B cell (primary cell): ENCODE results near the gene RAB6A. TPM values are rescaled to one million over a fixed set of nuclear protein-coding genes. Genes with fewer than 3 reads are reported as not detected.

ENCODE experiments used
- ATAC-seq: fragments of 200-7000 bp; cut with Tn5 transposase; one replicate; pipeline ENCODE4 v1.10.0; 2021; ENCODE audit warnings: low read depth, mild to moderate bottlenecking, moderate number of reproducible peaks, moderate library complexity
- CTCF ChIA-PET: fragments of 350-600 bp; sonication (Branson Sonifier 250); formaldehyde crosslinking; loops from one replicate; lab custom pipeline; 2021; ENCODE audit warnings: antibody characterized with exemption, inconsistent platforms; lab: Charles Lee
- POLR2A ChIA-PET: fragments of 350-600 bp; sonication (Branson Sonifier 250); formaldehyde crosslinking; loops from one replicate; lab custom pipeline; 2021; ENCODE audit warnings: antibody characterized with exemption; lab: Charles Lee
- DNase-seq: peaks from one replicate; pipeline ENCODE4 v3.0.0; 2013
- H2AFZ ChIP-seq: 2 replicates; pipeline ENCODE4 v1.6.1; 2012; ENCODE audit warnings: mild to moderate bottlenecking, low read depth, low read length; ENCODE audit not compliant: insufficient read depth, poor library complexity, severe bottlenecking
- H3K27ac ChIP-seq, 2 donors: 1 replicate in 1 of 2; 2 replicates in 1 of 2; pipeline ENCODE4 v1.5.1; 2012 to 2013; ENCODE audit warnings: low read length in 2 of 2, mild to moderate bottlenecking in 2 of 2, moderate library complexity in 1 of 2
- H3K27me3 ChIP-seq, 4 experiments: fragments of 200-600 bp in 1 of 4; sonication (generic) in 1 of 4; replicated peaks in 1 of 4; 1 replicate in 2 of 4; 2 replicates in 2 of 4; pipeline versions ENCODE4 v1.6.1 to v1.7.0; 2013 to 2016; ENCODE audit warnings: low read length in 3 of 4, mild to moderate bottlenecking in 2 of 4, mixed read lengths in 1 of 4, moderate library complexity in 1 of 4; ENCODE audit not compliant: insufficient read depth in 4 of 4, control insufficient read depth in 3 of 4; ENCODE audit errors: control extremely low read depth in 1 of 4
- H3K36me3 ChIP-seq, 2 experiments: replicated peaks in 1 of 2; 1 replicate in 1 of 2; 2 replicates in 1 of 2; pipeline versions ENCODE4 v1.6.1 to v1.7.1; 2013; ENCODE audit warnings: low read length in 1 of 2; ENCODE audit not compliant: insufficient read depth in 2 of 2, control insufficient read depth in 1 of 2; ENCODE audit errors: control extremely low read depth in 1 of 2, extremely low read depth in 1 of 2
- H3K4me1 ChIP-seq, 2 donors: fragments of 200-600 bp in 1 of 2; sonication (generic) in 1 of 2; 1 replicate in 1 of 2; 2 replicates in 1 of 2; pipeline versions ENCODE4 v1.5.1 to v1.6.1; 2013 to 2017; ENCODE audit warnings: low read length in 2 of 2; ENCODE audit not compliant: control insufficient read depth in 2 of 2, insufficient read depth in 2 of 2
- H3K4me2 ChIP-seq: replicated peaks from 2 replicates; pipeline ENCODE3; 2012; ENCODE audit warnings: mild to moderate bottlenecking, low read depth, low read length; ENCODE audit not compliant: poor library complexity, severe bottlenecking
- H3K4me3 ChIP-seq, 5 experiments: fragments of 200-600 bp in 1 of 5; sonication (generic) in 1 of 5; 1 replicate in 3 of 5; 2 replicates in 2 of 5; pipeline versions ENCODE4 v1.5.1 to v1.7.0; 2011 to 2016; ENCODE audit warnings: low read length in 4 of 5, mild to moderate bottlenecking in 4 of 5, low read depth in 2 of 5, control low read depth in 1 of 5, moderate library complexity in 1 of 5; ENCODE audit not compliant: insufficient read depth in 1 of 5; ENCODE audit errors: control extremely low read depth in 1 of 5, extremely low read depth in 1 of 5
- H3K79me2 ChIP-seq: fragments of 200-600 bp; sonication (generic); one replicate; pipeline ENCODE4 v1.6.0; 2016; ENCODE audit warnings: low read length; ENCODE audit not compliant: control insufficient read depth, insufficient read depth
- H3K9ac ChIP-seq: fragments of 200-600 bp; sonication (generic); 2 replicates; pipeline ENCODE4 v1.6.1; 2017; ENCODE audit warnings: mild to moderate bottlenecking, low read length, moderate library complexity
- H3K9me3 ChIP-seq, 3 donors: one replicate each; pipeline versions ENCODE4 v1.6.1 to v1.7.1; 2013; ENCODE audit warnings: low read length in 2 of 3; ENCODE audit not compliant: control insufficient read depth in 2 of 3, insufficient read depth in 1 of 3; ENCODE audit errors: control extremely low read depth in 1 of 3
- H4K20me1 ChIP-seq: 2 replicates; pipeline ENCODE4 v1.6.0; 2012; ENCODE audit warnings: mild to moderate bottlenecking, low read length; ENCODE audit not compliant: insufficient read depth, control insufficient read depth, poor library complexity, severe bottlenecking
- H3K27ac Mint-ChIP-seq: one replicate; pipeline ENCODE4 v1.8.0; 2021; ENCODE audit warnings: mixed read lengths
- H3K27me3 Mint-ChIP-seq: one replicate; pipeline ENCODE4 v1.8.0; 2021; ENCODE audit warnings: mixed read lengths
- H3K4me1 Mint-ChIP-seq: one replicate; pipeline ENCODE4 v1.8.0; 2021; ENCODE audit warnings: mixed read lengths
- H3K4me3 Mint-ChIP-seq: one replicate; pipeline ENCODE4 v1.8.0; 2021; ENCODE audit warnings: mixed read lengths
- H3K9me3 Mint-ChIP-seq: one replicate; pipeline ENCODE4 v1.8.0; 2022; ENCODE audit warnings: mixed read lengths; ENCODE audit not compliant: insufficient read depth
- CTCF ChIP-seq: fragments of 200-600 bp; IDR thresholded peaks from one replicate; pipeline ENCODE4 v1.8.0; 2022; ENCODE audit warnings: antibody characterized with exemption, mild to moderate bottlenecking
- EZH2 ChIP-seq: IDR thresholded peaks from 2 replicates; pipeline ENCODE4 v1.6.1; 2012; ENCODE audit warnings: borderline replicate concordance, low read depth, mild to moderate bottlenecking, moderate library complexity, low read length; ENCODE audit not compliant: insufficient read depth, poor library complexity, severe bottlenecking
- WGBS: methylation state at CpG from one replicate; pipeline ENCODE4 v1.1.5; 2013; ENCODE audit warnings: missing lambda C conversion rate; ENCODE audit not compliant: insufficient coverage; 5-methylcytosine and 5-hydroxymethylcytosine counted together
- intact Hi-C: fragments of 100-400 bp; cut with micrococcal nuclease; formaldehyde crosslinking; loops from one replicate; pipeline ENCODE4 v1.10.0; 2022
- polyA plus RNA-seq: library from polyadenylated mRNA; depleted of rRNA; stranded (reverse); fragments of >200 nt; gene quantifications from 2 replicates; pipeline ENCODE4 v1.2.3, GENCODE V29; 2012
- total RNA-seq, 2 donors: library from RNA; stranded (reverse); fragments of 120-200 nt in 1 of 2; gene quantifications; 1 replicate in 1 of 2; 2 replicates in 1 of 2; pipeline versions ENCODE4 v1.2.3 to v1.2.4, GENCODE V29; 2013 to 2022

The RAB6A gene
- total and polyA plus RNA-seq, 2 donors (not counting 1 experiment from before 2014, with no cell fraction given), result 17.2 to 70.5 TPM

GRCh38 chr11:73753938-73754337 lies 6.9 kb downstream of the RAB6A start:
- 100% methylated on average over 1 of the region's 1 CpG for WGBS
- peaks cover 41% of the 10 kb centered on the region for H3K4me1 Mint-ChIP-seq

GRCh38 chr11:73752903-73753302 lies 8.0 kb downstream of the RAB6A start:
- no peak for DNase-seq
- H3K4me1 ChIP-seq, result peaks cover 6% of the 10 kb centered on the region in 2 donors
- ATAC-seq, result no peak
- H4K20me1 ChIP-seq, result peaks cover 64% of the 10 kb centered on the region
- ChIA-PET CTCF (no interaction called here), POLR2A (no interaction called here)
- intact Hi-C loops, result no loop called here
- no peak overlapping the region for H3K27ac Mint-ChIP-seq
- H3K27me3 ChIP-seq, result no peaks in the 10 kb centered on the region
- H3K4me1 Mint-ChIP-seq, result peaks cover 34% of the 10 kb centered on the region
- no peaks in the 10 kb centered on the region for H3K9me3 ChIP-seq
- no peak overlapping the region for H2AFZ ChIP-seq
- no peak overlapping the region for H3K4me3 Mint-ChIP-seq
- H3K36me3 ChIP-seq, result no peaks in the 10 kb centered on the region
- no peak overlapping the region for H3K9ac ChIP-seq
- H3K79me2 ChIP-seq, result peaks cover 90% of the 10 kb centered on the region
- no peaks in the 10 kb centered on the region for H3K27me3 Mint-ChIP-seq
- no peak overlapping the region for H3K4me2 ChIP-seq
- H3K4me3 ChIP-seq, result no peak overlapping the region
- no peak overlapping the region for H3K27ac ChIP-seq
- TF ChIP-seq EZH2 (no peak), CTCF (no peak)
- H3K9me3 Mint-ChIP-seq, result no peaks in the 10 kb centered on the region
- WGBS, result 99% methylated on average over 7 of the region's 7 CpGs

More at GRCh38 chr11:73753938-73754337, 6.9 kb downstream of the RAB6A start:
- Mint-ChIP-seq H3K9me3 (no peaks in the 10 kb centered on the region), H3K27ac (no peak overlapping the region), H3K27me3 (no peaks in the 10 kb centered on the region), H3K4me3 (no peak overlapping the region)
- Histone ChIP-seq H3K79me2 (peaks cover 90% of the 10 kb centered on the region), H3K9ac (no peak overlapping the region), H3K4me3 (no peak overlapping the region), H3K4me2 (no peak overlapping the region), H3K4me1 (peaks cover 6 to 10% of the 10 kb centered on the region in 2 donors), H3K36me3 (no peaks in the 10 kb centered on the region), H3K27me3 (no peaks in the 10 kb centered on the region), H3K27ac (no peak overlapping the region), H3K9me3 (no peaks in the 10 kb centered on the region), H2AFZ (no peak overlapping the region), H4K20me1 (peaks cover 56% of the 10 kb centered on the region)
- ChIA-PET CTCF (no interaction called here), POLR2A (no interaction called here)
- TF ChIP-seq CTCF (no peak), EZH2 (no peak)
- intact Hi-C loops, result no loop called here
- ATAC-seq (no peak), DNase-seq (no peak)
